Loucy (cell line): ENCODE results near the gene CDT1.

Source experiments
- H2AFZ ChIP-seq: fragments of 200-600 bp; sonication (generic); 2 replicates; pipeline ENCODE4 v1.6.0; 2016; ENCODE audit warnings: antibody characterized with exemption, mild to moderate bottlenecking, low read length, moderate library complexity
- H3F3A ChIP-seq: fragments of 200-600 bp; 2 replicates; pipeline ENCODE4 v1.6.0; 2016; ENCODE audit warnings: antibody characterized with exemption, low read depth, mild to moderate bottlenecking
- H3K27me3 ChIP-seq: fragments of 200-600 bp; sonication (generic); 2 replicates; pipeline ENCODE4 v1.6.1; 2014; ENCODE audit warnings: low read length, mild to moderate bottlenecking; ENCODE audit not compliant: insufficient read depth, poor library complexity, severe bottlenecking
- H3K36me3 ChIP-seq: fragments of 200-600 bp; sonication (generic); 2 replicates; pipeline ENCODE4 v1.6.1; 2016; ENCODE audit warnings: low read length; ENCODE audit not compliant: insufficient read depth
- H3K4me1 ChIP-seq: fragments of 200-600 bp; sonication (generic); 2 replicates; pipeline ENCODE4 v1.5.1; 2014; ENCODE audit warnings: low read length, mild to moderate bottlenecking; ENCODE audit not compliant: insufficient read depth, poor library complexity, severe bottlenecking
- H3K4me2 ChIP-seq: fragments of 200-600 bp; sonication (generic); 2 replicates; pipeline ENCODE4 v1.6.0; 2014; ENCODE audit warnings: antibody characterized with exemption, low read length, low read depth, mild to moderate bottlenecking; ENCODE audit not compliant: poor library complexity, severe bottlenecking
- H3K4me3 ChIP-seq: fragments of 200-600 bp; sonication (generic); 2 replicates; pipeline ENCODE4 v1.5.1; 2014; ENCODE audit warnings: low read length, mild to moderate bottlenecking, mixed read lengths; ENCODE audit not compliant: poor library complexity, severe bottlenecking
- H3K79me2 ChIP-seq: fragments of 200-600 bp; sonication (generic); 2 replicates; pipeline ENCODE4 v1.6.1; 2014; ENCODE audit warnings: low read length; ENCODE audit not compliant: insufficient read depth
- H3K9ac ChIP-seq: fragments of 200-600 bp; sonication (generic); 2 replicates; pipeline ENCODE4 v1.6.0; 2014; ENCODE audit warnings: mild to moderate bottlenecking, low read depth, low read length, moderate library complexity; ENCODE audit not compliant: poor library complexity, severe bottlenecking
- H3K9me2 ChIP-seq: fragments of 200-600 bp; sonication (generic); replicated peaks from 2 replicates; pipeline ENCODE4 v1.6.1; 2016; ENCODE audit warnings: low read depth, low read length, mixed read lengths
- H3K9me3 ChIP-seq: fragments of 200-600 bp; sonication (generic); 2 replicates; pipeline ENCODE4 v1.6.1; 2014; ENCODE audit warnings: mild to moderate bottlenecking, antibody characterized with exemption, low read length, low read depth; ENCODE audit not compliant: insufficient read depth
- H4K20me1 ChIP-seq: fragments of 200-600 bp; sonication (generic); 2 replicates; pipeline ENCODE4 v1.6.0; 2014; ENCODE audit warnings: antibody characterized with exemption, low read length, mild to moderate bottlenecking; ENCODE audit not compliant: insufficient read depth, poor library complexity, severe bottlenecking
- EZH2phosphoT487 ChIP-seq: fragments of 200-600 bp; IDR thresholded peaks from 2 replicates; pipeline ENCODE4 v1.6.1; 2018; ENCODE audit warnings: antibody characterized with exemption, mild to moderate bottlenecking, moderate library complexity, borderline replicate concordance
- TF ChIP-seq, protein P1 (sequence below): fragments of 200-600 bp; sonication (generic); conservative IDR thresholded peaks from 2 replicates; pipeline ENCODE4 v1.5.1; 2014; ENCODE audit warnings: mild to moderate bottlenecking, antibody characterized with exemption, low read length

The CDT1 gene

DNA sequence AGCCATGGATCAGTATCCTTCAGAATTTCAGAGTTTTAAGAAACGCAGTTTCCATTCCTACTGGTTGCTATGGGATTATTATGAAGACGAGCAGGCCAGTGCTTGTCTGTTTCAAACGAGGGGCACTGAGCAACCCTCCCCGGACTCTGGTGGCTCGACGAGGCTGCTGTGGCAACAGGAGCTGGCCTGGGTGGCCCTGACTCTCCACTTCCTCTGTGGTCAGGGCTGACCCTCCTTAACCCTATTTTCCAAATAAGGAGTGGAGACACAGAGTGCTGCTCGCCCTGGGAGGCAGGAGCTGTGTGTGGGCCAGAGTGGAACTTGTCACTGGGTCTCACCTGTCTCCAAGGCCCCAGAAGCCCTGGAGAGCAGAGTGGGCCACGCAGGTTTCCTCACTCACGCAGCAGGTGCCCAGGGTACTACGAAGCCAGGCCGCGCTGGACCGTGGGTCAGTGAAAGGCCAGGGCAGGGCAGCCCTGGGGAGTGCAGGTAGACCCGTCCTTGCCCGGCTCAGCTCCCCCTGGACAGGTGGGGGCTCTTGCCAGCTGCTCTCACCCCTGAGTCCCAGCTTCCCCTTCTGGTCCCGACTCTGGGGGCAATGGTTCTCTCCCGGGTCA, 49.8 kb downstream of the CDT1 start:
- Histone ChIP-seq H2AFZ (no peak overlapping the region), H3K4me1 (peaks cover 14% of the 10 kb centered on the region), H3K36me3 (no peaks in the 10 kb centered on the region), H3K4me3 (no peak overlapping the region), H3K9me3 (no peaks in the 10 kb centered on the region), H3K9ac (no peak overlapping the region), H4K20me1 (no peaks in the 10 kb centered on the region), H3K79me2 (no peaks in the 10 kb centered on the region), H3K27me3 (no peaks in the 10 kb centered on the region), H3F3A (no peaks in the 10 kb centered on the region), H3K9me2 (no peaks in the 10 kb centered on the region), H3K4me2 (no peak overlapping the region)
- TF ChIP-seq, protein P1, sequence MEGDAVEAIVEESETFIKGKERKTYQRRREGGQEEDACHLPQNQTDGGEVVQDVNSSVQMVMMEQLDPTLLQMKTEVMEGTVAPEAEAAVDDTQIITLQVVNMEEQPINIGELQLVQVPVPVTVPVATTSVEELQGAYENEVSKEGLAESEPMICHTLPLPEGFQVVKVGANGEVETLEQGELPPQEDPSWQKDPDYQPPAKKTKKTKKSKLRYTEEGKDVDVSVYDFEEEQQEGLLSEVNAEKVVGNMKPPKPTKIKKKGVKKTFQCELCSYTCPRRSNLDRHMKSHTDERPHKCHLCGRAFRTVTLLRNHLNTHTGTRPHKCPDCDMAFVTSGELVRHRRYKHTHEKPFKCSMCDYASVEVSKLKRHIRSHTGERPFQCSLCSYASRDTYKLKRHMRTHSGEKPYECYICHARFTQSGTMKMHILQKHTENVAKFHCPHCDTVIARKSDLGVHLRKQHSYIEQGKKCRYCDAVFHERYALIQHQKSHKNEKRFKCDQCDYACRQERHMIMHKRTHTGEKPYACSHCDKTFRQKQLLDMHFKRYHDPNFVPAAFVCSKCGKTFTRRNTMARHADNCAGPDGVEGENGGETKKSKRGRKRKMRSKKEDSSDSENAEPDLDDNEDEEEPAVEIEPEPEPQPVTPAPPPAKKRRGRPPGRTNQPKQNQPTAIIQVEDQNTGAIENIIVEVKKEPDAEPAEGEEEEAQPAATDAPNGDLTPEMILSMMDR = no peak
- no peak for TF ChIP-seq EZH2phosphoT487

- Histone ChIP-seq H3K36me3 (no peaks in the 10 kb centered on the region), H3K79me2 (no peaks in the 10 kb centered on the region), H3F3A (no peaks in the 10 kb centered on the region), H3K9ac (no peak overlapping the region), H3K27me3 (no peaks in the 10 kb centered on the region), H3K9me3 (no peaks in the 10 kb centered on the region), H3K4me3 (no peak overlapping the region), H3K9me2 (no peaks in the 10 kb centered on the region), H4K20me1 (no peaks in the 10 kb centered on the region), H2AFZ (no peak overlapping the region), H3K4me2 (peak overlapping the region; percentile 37), H3K4me1 (peaks cover 14% of the 10 kb centered on the region)
- TF ChIP-seq EZH2phosphoT487 = no peak
- TF ChIP-seq, protein P1 = no peak
Observed at GRCh38 chr16:88854306-88855111, 50.9 kb downstream of the CDT1 start.

- H3K9me3 ChIP-seq = no peaks in the 10 kb centered on the region
- no peaks in the 10 kb centered on the region for H3K36me3 ChIP-seq
- TF ChIP-seq EZH2phosphoT487 = no peak
- TF ChIP-seq, protein P1 = no peak
- no peak overlapping the region for H3K4me3 ChIP-seq
- H3K79me2 ChIP-seq = no peaks in the 10 kb centered on the region
- peaks cover 14% of the 10 kb centered on the region for H3K4me1 ChIP-seq
- H4K20me1 ChIP-seq = no peaks in the 10 kb centered on the region
- no peak overlapping the region for H2AFZ ChIP-seq
- no peak overlapping the region for H3K9ac ChIP-seq
- no peaks in the 10 kb centered on the region for H3F3A ChIP-seq
- H3K27me3 ChIP-seq = no peaks in the 10 kb centered on the region
- H3K4me2 ChIP-seq = peak overlapping the region; percentile 37
- H3K9me2 ChIP-seq = no peaks in the 10 kb centered on the region
Observed at GRCh38 chr16:88855176-88855575, 51.6 kb downstream of the CDT1 start.
